NCI-H2029 (cell line): ENCODE results near the gene TMEM132D.

Experiments
- DNase-seq: peaks from one replicate; lab custom pipeline; 2025; lab: John Stamatoyannopoulos, UW

Gene TMEM132D

DNA sequence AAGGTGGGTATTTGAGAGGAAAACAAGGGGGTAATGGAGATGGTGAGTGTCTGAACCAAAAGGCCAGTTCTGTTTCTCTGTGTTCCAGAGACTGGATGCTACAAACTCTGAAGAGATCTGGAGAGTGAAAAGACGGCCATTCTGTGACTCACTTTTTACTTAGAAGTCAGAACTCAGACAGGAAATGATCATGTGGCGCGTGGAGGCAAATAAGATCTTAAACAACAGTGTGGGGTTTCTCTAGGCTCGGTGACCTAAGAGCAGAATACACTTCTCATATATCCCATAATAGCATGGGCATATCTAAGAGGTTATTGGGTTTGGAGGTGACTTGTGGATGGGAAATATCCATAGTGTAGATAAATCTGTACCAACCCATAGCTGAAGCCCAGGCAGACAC lies 463.5 kb downstream of the TMEM132D start:
- DNase-seq = no peak

DNA sequence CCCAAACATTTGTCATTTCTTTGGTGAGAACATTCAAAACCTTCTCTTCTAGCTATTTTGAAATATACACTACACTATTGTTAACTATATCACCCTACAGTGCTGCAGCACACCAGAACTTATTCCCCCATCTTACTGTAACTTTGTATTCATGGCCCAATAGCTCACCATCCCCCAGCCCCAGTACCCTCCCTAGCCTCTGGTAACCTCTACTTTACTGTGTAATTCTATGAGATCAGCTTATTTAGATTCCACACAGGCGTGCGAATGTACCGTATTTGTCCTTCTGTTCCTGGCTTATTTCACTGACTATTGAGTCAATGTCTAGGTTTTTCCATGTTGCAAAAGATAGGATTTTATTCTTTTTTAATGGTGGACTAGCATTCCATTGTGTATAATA lies 469.0 kb downstream of the TMEM132D start:
- DNase-seq = no peak

DNA sequence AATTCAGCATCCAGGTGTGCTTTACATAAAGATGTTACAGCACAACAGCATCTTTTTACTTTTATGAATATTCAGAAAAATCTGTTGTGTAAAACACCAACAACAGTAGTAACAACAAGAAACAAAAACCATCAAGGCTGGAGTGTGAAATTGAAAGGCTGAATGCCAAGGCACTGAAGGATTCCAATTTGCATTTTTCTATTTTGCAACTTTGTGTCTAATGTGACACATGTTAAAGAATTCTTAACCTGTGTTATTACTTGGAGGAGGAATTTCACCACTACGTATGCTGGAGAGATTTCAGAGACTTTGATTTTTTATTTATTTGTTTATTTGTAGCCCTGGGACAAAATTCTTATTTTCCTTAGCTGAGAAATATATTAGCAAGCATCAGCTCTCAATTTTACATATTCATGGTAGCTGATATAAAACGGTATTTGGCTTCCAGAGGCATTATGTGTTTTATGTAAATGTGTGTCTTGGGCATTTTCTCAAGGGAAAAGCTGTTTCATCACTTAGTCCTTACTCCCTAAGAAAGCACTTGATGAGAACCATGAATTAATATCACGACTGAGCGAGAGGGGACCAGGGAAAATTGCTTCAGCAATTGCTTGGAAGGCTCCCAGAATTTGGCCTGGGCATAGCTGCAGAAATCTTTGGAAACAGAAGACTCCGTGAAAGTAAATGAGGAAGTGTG lies 475.4 kb downstream of the TMEM132D start:
- no peak for DNase-seq

DNA sequence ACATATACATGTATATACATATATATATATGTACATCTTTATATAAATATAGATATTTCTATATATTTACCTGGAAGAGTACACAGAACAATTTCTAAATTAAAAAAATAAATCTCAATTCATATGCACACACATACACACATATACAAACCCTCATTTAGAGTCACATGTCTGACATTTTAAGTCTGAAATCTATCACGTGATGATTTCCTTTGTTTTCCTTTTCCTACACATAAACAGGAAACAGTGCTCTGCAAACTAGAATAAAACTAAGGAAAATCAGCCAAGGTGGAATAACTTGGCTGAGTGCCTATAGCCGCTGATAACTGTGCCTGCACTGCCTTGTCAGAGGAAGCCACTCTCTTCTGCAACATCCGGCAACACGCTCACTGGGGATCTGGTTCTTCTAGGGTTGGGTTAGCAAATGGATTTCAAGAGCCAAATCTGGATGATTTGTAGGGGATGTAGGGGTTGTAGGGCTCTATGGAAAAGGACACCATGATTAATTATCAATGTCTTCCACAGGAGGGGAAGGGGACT lies 480.7 kb downstream of the TMEM132D start:
- peak; percentile 14 for DNase-seq

DNA sequence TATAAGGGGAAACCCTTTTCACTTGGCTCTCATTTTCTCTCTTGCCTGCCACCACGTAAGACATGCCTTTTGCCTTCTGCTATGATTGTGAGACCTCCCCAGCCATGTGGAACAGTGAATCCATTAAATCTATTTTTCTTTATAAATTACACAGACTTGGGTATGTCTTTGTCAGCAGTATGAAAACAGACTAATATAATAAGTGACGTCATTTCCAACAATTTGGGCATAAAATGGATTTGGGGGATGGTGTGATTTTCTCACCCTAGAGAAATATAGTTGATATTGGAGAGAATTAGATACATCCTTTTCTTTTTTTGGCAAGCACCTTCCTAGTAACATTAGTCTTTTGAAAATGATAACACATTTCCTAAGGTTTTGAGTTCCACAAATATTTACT lies 490.5 kb downstream of the TMEM132D start:
- no peak for DNase-seq

DNA sequence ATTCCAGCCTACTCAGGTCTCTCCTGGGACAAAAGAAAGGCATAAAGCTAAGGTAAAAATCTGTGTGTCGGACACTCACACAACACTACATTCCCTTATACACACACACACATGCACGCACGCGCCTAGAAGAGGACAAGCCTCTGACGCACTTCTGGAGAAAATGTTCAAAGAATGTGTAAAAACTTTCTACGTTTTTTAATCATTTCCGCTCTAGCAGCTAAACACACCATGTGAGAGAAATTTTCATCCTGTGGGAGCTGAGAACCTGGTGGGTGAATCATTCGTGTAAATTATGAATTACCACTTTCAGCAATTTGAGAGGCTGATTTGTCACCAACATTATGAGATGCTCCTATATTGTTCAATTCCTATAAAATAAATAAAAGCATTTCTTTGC lies 494.5 kb downstream of the TMEM132D start:
- no peak for DNase-seq

DNA sequence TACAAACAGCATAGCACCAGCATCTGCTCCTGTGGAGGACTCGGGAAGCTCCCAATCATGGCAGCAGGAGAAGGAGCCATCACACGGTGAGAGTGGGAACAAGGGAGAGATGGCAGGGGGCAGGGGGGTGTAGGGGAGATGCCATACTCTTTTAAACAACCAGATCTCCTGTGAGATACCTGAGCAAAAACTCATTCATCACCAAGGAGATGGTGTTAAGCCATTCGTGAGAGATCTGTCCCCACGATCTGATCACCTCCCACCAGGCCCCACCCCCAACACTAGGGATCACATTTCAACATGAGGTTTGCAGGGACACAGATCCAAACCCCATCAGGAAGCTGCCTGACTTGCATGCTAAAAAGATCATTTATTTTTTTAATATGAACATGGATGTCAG lies 499.3 kb downstream of the TMEM132D start:
- peak; percentile 3 for DNase-seq

DNA sequence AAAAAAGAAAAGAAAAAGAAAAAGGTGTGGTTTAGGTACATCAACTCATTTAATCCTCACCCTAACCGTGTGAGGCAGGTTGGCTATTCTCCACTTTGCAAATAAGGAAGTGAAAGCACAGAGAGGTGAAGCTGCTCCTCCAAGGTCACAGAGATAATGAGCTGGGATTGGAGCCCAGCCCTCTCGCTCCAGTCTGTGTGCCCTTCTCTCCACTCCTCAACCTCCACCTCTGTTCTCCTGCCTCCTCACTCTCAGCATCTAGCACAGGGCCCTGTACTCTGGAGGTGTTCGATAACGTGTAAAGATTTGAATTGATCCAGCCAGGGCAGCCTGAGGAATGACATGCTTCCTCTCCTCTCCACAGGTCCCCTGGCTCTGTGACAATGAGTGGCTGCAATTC lies 502.3 kb downstream of the TMEM132D start:
- DNase-seq = peak; percentile 68

DNA sequence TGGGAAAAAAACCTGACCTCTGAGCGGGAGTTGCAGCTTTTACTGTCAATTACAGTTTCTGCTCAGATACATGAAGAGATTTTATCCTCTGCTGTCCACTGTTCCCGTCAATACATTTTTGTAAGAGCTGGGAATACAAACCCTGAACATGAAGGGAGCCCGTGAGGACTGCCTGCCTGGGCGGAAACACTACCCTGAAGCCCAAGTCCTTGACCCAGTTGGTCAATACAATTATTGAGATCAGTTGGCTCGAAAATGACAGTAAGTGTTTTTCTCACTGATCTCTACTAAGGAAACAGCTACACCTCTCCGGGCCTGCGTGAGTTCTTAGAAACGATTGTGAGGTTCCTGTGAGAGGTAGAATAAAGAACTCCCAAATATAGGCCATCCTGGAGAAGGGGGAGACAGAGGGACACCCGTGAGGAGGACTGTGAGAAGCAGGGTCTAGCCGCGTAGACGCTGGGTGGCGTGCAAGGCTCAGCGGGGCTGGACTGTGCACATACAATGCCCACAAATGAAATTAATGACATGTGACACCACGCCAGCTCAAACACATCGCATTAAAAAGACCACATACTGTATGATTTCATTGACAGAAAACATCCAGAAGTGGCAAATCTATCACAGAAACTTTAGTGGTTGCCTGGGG lies 509.5 kb downstream of the TMEM132D start:
- peak; percentile 14 for DNase-seq

DNA sequence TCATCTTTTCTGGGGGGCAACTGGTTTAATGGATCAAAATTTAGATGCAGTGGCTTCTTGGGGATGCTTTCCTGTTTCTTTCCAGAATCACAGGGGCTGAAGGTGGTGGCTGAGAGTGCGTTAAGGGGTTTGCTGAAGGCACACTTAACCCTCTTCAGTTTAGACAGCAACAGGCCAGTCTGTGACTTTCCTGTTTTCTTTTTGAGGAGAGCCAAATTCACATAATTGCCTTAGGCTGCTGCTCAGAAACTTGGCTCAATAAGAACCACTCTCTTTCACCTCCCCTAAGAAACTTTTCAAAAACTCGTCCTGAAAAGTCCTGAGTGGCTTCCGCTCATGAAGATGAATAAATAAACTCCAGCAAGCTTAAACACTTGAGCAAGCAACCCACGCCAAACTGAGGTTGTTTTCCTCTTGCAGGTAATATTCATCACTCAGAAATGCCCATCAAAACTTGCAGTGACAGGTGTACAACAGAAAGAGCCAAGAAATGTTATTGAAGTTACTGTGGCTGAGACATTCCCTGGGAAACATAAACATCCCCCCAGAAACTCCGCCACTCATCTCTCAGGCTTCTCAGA lies 510.4 kb downstream of the TMEM132D start:
- no peak for DNase-seq

DNA sequence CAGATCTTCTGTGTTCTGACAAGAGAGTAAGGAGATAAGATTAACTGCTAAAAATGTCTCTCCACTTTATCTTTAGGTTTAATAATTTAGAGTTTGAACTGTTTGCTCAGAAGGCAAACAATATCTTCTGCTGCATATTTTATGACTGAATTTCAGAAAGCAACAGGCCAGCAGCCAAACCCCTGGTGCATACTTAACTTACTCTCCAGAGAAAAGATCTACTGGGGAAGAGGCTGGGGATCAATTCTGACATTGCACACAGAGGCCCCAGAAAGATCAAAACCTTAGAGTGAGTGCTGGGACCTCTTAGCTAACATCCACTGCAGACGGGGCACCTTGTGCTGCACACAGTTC lies 518.2 kb downstream of the TMEM132D start:
- DNase-seq = no peak

DNA sequence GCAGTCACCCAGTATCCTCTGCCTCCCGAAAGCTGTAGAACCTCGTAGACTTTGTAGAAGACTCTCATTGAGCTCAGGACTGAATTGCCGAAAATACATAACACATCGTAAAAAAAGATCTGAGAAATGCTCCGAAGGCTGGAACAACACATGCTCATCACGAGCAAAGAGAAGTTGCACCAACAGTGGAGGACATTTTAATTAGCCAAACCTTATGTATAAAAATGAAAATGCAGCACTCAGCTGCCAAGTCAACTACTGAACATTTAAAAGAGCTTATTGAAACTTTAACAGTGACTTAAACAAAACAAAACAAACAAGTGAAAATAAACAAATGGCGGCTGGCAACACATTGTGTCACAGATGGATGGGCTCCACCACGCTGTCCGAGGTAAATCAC lies 519.9 kb downstream of the TMEM132D start:
- DNase-seq = no peak

DNA sequence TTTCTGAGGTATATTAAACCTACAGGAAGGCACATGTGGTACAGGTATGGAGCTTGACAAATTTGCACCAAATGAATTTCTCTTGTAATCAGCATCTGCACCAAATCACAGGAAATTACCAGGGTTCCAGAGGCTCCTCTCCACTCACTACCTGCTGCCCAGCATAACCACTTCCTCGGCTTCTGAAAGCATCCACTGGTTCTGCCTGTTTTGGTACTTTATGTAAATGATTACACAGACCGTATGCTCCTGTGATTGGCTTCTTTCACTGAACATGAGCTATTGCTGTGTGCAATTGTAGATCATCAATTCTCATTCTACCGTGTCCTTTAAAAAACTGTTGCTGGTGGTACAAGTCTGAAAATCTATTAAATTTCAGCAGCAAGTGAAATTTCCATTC lies 522.1 kb downstream of the TMEM132D start:
- DNase-seq = no peak

DNA sequence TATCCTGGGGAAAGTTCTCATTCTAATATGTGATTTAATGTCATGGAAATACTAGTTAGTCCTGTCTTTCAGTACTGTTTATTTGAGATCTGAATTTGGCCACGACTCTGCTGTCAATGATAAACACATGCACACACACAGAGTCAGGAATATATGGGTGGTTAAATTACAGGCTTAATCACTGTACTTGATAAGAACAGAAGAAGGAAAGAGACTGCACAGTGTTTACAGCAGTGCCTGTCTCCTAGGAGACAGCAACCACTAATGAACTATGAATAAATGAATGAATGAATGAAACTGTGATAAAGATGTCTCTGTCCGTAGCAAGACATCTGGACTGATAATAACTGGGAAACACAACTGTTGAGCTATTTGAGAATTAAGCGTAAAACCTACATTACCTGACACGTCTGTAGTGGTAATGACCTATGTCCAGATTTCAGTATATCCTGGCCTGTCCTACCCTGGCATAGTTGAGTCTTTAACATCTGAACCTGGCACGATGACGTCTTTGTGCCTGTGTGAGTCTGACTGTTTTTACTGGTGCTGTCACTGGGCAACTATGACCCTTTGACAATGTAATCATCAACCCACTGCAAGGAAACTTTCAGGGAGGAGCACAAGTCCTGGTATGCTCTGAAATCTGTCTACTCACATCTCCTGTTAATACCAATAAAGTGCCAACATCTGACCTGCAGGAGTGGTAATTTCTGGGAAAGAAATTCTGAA lies 524.6 kb downstream of the TMEM132D start:
- DNase-seq = no peak

DNA sequence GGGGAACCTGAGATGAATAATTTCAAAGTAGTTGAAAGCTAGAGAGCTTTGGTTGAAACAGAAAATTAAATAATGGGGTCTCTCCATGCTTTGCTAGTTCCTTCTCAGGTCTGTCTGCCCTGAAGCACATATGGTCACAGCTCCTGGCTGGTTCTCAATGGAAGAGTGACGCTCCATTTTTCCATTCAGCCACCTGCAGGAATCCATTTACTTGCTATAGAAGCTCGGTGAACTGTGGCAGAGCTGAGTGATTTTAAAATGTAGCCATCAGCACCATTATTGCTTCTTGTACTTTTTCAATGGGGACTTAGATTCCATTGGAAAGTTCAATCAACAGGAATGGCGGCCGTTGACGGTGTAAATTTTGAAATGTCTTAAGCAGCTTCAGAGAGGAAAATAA lies 525.3 kb downstream of the TMEM132D start:
- no peak for DNase-seq

DNA sequence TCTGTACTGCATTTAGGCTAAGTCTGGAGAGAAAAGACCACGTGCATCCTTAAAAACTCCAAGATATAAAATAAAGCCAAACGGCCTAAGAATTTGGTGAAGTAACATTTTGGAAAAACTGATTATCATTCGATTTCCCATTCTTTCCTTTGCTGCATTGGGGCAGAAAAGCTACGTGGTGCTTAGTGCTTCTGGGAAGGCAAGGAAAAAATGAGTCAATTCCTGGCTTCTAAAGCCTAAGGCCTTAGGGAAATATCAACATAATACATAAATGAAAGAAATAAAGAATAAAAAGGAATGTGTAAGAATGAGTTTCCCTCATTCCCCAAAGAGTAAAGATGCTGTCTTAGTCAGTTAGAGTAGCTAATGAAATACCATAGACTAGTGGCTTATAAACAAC lies 530.1 kb downstream of the TMEM132D start:
- no peak for DNase-seq

DNA sequence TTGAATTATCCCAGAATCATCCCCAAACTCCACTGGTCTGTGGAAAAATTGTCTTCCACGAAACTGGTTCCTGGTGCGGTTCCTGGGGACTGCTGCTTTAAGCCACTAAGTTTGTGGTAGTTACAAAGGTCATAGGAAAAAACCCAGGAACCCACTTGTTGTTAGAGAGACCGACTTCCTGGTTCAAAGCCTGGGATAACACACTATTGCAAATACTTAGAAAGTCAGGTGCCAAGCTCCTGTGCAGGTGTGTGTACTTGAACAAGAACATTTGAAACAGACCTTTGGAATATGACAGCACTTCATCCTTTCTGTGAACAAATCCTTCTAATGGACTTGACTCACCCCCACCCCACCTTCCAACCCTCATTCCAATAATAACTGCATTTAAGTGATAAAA lies 530.9 kb downstream of the TMEM132D start:
- DNase-seq = no peak

DNA sequence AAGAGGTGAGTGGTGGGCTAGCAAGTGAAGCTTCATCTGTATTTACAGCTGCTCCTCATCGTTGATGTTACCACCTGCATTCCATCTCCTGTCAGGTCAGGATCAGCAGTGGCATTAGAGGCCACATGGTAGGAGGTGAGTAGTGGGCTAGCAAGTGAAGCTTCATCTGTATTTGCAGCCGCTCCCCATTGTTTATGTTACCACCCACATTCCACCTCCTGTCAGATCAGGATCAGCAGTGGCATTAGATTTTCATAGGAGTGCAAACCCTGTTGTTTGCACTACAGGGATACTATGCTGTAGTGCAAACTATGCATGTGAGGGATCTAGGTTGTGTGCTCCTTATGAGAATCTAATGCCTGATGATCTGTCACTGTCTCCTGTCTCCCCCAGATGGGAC lies 531.5 kb downstream of the TMEM132D start:
- no peak for DNase-seq

DNA sequence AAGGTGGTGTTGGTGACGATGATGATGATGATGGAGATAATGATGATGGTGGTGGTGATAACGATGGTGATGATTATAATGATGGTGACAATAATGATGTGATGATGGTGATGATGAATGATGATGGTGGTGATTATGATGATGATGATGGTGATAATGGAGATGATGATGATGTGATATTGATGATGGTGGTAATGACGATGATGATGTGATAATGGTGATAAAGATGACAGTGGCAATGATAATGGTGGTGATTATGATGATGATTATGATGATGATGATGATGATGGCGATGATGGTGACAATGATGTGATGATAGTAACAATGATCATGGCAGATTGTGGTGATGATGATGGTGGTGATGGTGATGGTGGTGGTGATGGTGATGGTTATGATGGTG lies 532.6 kb downstream of the TMEM132D start:
- no peak for DNase-seq

DNA sequence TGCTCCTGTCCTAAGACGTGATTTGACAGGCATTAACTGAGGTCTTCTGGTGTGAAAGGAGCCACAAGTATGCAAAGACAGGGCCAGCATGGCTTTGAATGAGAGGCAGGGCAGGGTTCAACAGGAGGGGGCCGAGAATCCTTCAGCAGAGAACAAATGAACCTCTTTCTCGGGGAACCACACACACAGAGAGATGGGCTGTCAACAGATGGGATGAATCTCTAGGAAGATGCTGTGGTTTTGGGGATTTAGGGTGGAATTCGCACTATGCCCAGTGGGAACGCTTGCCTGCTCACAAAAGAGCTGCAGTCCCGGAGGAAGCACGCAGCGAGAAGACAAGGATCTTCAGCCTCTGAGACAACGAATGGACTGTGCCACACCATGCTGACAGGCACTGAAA lies 537.2 kb downstream of the TMEM132D start:
- DNase-seq = no peak

DNA sequence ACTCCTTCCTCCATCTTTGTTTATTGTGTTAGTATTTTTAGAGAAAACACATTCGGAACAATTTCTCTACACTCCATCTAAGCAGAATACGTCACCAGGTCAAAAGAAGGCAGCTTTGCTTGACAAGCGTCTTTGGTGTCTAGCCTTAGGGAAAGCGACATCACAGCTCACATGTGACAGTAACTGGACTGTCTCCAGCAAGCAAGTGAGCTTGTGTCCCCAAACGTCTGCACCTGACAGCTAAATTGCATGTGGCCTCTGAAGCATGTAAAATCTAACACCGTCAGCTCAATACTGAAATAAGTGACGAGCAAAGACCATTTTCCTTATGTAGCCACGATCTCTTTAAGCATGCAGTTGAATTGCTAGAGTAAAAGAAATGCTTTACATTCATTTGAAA lies 540.8 kb downstream of the TMEM132D start:
- DNase-seq = no peak

DNA sequence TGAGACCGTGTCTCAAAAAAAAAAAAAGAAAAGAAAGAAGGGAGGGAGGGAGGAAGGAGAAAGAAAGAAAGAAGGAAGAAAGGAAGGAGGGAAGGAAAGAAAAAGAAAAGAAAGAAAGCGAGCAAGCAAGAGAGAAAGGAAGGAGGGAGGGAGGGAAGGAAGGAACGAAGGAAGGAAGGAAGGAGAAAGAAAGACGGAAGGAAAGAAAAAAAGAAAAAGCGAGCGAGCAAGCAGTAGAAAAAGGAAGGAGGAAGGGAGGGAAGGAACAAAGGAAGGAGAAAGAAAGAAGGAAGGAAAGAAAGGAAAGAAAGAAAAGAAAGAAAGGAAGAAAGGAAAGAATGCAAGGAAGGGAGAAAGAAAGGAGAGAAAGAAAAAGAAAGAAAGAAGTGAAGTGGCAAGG lies 546.6 kb downstream of the TMEM132D start:
- no peak for DNase-seq

DNA sequence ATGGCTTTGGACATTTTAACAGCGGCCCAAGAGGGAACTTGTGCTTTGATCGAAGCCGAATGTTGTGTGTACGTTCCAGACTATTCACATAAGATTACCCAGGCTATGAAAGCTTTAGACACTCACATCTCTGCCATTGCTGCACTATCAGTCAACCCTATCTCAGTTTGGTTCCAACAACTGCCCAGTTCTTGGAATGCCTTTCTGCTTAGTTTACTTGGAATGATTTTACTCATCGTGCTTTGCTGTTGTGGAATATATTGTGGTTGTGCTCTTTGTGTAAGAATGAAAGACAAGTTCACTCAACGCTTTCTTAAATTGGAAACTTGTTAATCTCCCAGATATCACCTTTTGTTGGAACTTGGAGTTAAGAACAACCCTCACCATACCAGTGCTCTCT lies 552.3 kb downstream of the TMEM132D start:
- DNase-seq = no peak
